ENCODE measurements around the gene DUSP28. TPM values are rescaled to one million over a fixed set of nuclear protein-coding genes. Genes with fewer than 3 reads are reported as not detected.

The DUSP28 gene
- total RNA-seq, 1 experiment from 2014 or later = 2.3 TPM

GRCh38 chr2:240604939-240605716, 45.0 kb downstream of the DUSP28 start (continued):
- TF ChIP-seq ARID4B (CRISPR knock-in tag; IDR thresholded peaks at IDR 0.05; ENCODE audit: borderline replicate concordance) (no peak), PRDM15 (CRISPR knock-in tag; IDR thresholded peaks at IDR 0.05) (no peak)

- Mint-ChIP-seq H3K27me3 (ENCODE audit: low read depth) (no peaks in the 10 kb centered on the region; the same call in 1 of the 2 replicates), H3K36me3 (no peaks in the 10 kb centered on the region), H3K4me1 (no peaks in the 10 kb centered on the region), H3K4me3 (no peak overlapping the region), H3K27ac (no peak overlapping the region), H3K9me3 (no peaks in the 10 kb centered on the region)
- ATAC-seq (no peak), DNase-seq (ENCODE audit: low spot score) (no peak)
- ChIA-PET POLR2A (no interaction called here), CTCF (interaction anchor here (0.9 kb wide), 1 partner anchor 35 kb away, joined by 3 read pairs; no protein-coding TSS in a partner anchor)
- TF ChIP-seq USF1 (CRISPR knock-in tag; IDR thresholded peaks at IDR 0.05) (no peak), JAZF1 (CRISPR knock-in tag; IDR thresholded peaks at IDR 0.05) (no peak), GRHL2 (CRISPR knock-in tag; IDR thresholded peaks at IDR 0.05; ENCODE audit: insufficient replicate concordance, severe bottlenecking) (no peak), SMAD4 (CRISPR knock-in tag; IDR thresholded peaks at IDR 0.05) (no peak), ZMAT4 (CRISPR knock-in tag; IDR thresholded peaks at IDR 0.05) (no peak), ARID4B (CRISPR knock-in tag; IDR thresholded peaks at IDR 0.05; ENCODE audit: borderline replicate concordance) (no peak), CREM (CRISPR knock-in tag; IDR thresholded peaks at IDR 0.05) (no peak)
Observed at GRCh38 chr2:240605867-240606743, 45.9 kb downstream of the DUSP28 start.

Measured in WTC11 (cell line).